GM19035 (cell line): ENCODE measurements around the gene DIDO1.
A peak's percentile ranks its signal among the peaks of the same experiment; 100 is the strongest.
"Not testable (repeated sequence)": the region's sequence is repeated elsewhere in the genome, so short reads cannot be mapped to it uniquely, and the experiment has no call there.

Experiments
- ATAC-seq: cut with Tn5 transposase; IDR thresholded peaks from one replicate; pipeline ENCODE4 v1.9.1; 2021; ENCODE audit not compliant: unreplicated experiment

Gene DIDO1

GRCh38 chr20:62929051-62929538 lies 2.8 kb upstream of the DIDO1 start:
- ATAC-seq: no peak

- ATAC-seq: no peak
Observed at GRCh38 chr20:62928246-62928939, 2.1 kb upstream of the DIDO1 start.

DNA sequence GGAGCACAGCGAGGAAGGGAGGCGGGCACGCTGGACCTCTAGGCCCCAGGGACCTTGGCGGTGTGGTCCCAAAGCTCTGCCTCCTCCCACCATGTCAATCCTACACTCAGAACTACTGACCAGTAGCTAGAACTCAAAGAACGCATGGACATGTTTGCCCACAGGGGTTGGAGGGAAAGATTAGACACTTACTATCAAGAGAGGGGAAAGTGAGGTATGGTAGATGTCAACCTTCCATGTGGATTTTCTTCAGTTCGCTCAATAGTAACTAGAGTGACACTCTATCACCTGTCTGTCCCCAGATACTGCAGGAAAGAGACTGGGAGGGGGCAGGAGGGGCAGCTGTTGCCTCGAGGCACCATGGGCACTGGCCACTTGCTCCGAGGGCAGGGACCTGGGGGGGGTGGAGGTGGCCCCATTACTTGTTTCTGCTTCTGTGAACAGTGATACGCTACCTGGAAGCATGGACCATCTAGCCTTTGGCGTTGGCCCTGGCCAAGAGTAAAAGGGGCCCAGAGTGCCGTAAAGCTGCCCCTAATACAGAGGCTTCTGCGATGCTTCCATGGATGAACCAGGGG lies 912 bp upstream of the DIDO1 start:
- no peak for ATAC-seq

DNA sequence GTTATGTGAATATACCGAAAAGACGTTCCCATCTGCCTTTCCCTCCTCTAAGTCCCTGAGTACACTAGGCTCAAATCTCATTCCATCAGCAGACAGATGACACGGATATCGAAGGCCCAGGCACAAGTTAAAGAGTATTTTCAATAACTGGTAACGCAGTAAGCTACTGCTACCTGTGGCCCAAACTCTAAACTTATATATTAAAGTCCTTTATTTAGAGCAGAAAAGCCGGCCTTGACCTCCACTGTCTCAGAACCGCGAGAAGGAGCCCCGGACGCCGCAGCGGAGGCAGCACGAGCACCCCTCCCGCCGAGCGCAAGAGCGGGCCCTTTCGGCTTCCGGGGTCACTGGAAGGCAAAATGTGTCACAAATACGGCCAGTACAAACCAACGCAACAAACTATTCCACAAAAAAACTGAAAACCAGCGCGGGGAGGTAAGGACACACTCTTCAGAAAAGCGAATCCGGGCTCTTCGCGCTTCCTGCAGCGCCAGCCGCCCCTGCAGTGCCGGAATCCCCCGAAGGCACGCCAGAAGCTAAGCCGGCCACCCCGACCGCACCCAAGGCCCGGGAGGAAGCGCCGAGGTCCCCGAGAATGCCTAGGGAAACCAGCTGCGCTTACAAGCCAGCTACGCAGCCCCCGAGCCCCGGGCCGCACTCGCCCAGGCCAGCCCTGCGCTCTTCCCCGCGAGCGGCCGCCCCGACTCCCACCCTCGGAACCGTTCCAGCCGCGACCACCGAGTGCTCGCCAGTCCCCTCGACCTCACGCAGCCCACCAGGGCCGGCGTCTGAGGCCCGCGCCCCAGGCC lies 681 bp downstream of the DIDO1 start:
- peak; percentile 22 for ATAC-seq

DNA sequence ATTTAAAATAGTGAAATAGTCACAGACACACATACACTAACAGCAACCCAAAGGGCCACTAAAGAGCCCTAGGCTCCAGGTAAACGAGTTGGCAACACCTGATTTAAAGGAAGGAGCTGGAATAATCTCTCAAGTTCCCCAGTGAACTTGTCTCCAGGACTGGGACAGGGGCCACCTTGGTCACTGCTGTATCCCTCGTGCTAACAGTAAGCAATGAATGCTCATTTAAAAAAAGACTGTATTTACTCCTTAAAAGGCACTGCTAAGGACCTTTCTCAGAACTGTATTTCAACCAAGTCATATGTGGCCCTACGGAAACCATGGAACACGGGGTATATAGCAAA lies 1.3 kb downstream of the DIDO1 start:
- ATAC-seq: no peak

- no peak for ATAC-seq
Observed at GRCh38 chr20:62924442-62925075, 1.7 kb downstream of the DIDO1 start.

DNA sequence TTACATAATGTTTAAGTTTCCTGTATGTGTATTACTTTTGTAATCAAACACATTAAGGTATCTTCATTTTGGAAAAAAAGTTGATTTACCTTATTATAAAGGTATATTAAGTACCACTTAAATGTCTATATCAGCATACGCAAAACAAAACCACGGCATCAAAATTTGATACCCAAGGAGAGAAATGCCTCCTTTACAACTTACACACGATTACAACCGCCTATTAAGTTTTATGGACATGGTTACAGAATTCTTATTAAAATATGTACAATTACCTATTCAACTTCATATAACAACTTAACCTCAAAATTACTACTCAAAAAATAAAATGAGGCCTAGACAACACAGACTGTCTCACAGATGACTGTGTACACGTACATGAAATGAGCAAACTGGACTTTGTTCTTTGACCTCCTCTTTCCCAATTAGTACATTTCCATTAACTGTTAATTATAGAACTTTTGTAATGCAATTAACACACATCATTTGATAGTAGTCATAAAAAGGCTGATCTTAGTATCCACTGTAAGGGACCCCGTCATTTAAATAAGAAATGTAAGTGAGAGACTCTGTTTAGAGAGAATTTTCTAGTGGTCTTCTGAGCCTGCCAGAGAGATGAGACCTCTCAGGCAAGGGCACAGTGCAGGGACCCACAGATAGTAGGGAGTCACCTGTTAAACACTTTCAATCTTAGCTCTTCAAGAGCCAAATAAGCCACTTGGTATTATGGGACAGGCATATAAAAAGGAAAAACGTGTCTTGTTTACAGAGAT lies 2.5 kb downstream of the DIDO1 start:
- no peak for ATAC-seq

DNA sequence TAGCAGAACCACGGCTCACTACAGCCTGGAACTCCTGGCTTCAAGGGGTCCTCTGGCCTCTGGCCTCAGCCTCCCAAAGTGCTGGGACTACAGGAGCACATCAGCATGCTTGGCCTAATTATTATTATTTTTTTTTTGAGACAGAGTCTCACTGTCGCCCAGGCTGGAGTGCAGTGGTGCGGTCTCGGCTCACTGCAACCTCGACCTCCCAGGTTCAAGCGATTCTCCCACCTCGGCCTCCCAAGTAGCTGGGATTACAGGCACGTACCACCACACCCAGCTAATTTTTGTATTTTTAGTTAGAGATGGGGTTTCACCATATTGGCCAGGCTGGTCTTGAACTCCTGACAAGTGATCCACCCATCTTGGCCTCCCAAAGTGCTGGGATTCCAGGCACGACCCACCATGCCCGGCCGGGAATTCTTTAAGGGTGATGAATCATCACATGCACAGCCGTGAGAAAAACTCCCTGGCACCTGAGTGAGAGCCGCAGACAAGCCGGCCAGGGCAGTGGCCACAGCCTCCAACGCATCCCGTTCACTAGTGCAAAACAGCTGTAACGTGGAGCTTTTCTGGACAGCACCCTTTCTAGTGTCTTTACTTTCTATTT lies 3.1 kb downstream of the DIDO1 start:
- ATAC-seq: not testable (repeated sequence)

DNA sequence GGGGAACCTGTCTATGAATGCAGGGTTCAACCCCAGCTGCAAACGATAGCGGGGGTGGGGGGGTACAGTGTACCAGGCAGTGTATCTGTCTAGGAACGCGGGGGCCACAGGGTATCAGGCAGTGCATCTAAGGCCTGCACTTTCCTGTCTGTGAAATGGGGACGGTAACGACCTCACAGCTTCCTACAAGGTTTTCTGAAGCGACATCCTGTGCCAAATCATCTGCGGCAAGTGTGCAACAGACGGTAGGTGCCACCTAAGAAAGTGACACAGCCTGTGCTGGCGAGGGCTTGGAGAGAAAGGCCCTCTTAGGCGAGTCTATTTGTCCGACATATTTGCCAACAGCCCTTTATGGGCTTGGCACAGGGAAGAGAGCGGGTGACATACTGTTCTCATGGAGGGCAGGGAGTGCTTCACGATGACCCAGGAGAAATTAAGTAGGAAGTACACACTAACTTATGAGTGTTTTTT lies 3.8 kb downstream of the DIDO1 start:
- ATAC-seq: no peak

- no peak for ATAC-seq
Observed at GRCh38 chr20:62921119-62921687, 5.1 kb downstream of the DIDO1 start.

- no peak for ATAC-seq
Observed at GRCh38 chr20:62920039-62920645, 6.2 kb downstream of the DIDO1 start.

- no peak for ATAC-seq
Observed at GRCh38 chr20:62918831-62919230, 7.5 kb downstream of the DIDO1 start.

DNA sequence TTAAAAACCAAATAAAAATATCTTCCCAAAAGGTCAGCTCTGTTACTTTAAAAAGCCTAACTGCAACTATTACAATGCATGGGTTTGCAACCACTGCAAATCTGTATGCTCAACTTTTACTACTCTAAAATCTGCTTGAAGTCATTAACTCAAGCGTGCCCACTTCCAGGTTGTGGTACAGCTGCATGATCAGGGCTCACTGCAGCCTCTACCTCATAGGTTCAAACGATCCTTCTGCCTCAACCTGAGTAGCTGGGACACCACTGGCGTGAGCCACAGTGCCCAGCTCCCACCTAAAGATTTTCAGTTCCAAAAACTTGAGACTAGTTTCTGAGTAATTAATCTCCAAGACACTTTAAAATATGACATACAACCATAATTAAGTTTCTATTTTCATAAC lies 8.2 kb downstream of the DIDO1 start:
- no peak for ATAC-seq

DNA sequence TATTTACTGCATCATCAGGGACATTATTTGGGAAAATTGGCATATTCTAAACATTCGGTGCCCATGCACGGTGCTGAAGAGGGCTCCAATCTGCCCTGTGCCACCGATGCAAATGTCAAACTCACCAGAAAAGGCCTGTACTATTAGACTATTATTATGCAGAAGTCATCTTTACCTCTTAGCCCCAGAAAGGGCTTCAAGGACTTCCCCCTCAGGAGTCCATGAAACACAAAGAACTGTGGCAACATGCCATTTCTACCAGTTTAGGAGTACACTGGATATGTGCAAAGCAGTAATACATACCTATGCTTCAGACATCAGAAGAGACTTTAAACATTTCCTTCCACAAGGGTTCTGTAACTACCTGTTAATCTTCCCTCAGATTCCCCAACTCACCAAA lies 8.6 kb downstream of the DIDO1 start:
- ATAC-seq: no peak

DNA sequence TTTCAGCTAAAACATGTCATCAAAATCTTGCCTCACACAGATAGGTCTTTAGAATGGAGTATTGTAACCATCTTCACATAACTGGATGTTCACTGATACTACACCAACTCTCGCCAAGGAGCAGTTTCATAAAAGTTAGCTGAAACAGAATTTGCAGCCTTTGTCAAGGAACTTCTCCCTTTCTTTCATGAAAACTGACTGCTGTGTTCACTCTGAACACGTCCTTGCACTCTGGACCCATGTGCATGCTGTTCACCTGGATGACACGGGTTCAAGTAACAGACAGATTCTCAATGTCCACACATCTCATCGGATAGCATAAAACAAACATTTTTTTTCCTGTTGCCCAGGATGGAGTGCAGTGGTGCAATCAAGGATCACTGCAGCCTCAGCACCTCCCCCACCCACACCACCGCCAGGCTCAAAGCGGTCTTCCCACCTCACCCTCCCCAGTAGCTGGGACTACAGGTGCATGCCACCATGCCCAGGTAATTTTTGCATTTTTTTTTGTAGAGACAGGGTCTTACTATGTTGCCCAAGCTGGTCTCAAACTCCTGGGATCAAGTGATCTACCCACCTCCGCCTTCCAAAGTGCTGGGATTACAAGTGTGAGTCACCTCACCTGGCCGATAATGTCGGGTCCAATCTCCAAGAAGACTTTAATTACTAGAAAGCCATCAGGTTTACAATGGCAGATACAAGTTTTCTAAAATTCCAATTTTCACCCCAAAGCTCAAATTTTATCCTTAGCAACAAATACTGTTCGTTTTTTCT lies 9.4 kb downstream of the DIDO1 start:
- no peak for ATAC-seq

GRCh38 chr20:62914970-62915457 lies 11.3 kb downstream of the DIDO1 start:
- ATAC-seq: no peak

DNA sequence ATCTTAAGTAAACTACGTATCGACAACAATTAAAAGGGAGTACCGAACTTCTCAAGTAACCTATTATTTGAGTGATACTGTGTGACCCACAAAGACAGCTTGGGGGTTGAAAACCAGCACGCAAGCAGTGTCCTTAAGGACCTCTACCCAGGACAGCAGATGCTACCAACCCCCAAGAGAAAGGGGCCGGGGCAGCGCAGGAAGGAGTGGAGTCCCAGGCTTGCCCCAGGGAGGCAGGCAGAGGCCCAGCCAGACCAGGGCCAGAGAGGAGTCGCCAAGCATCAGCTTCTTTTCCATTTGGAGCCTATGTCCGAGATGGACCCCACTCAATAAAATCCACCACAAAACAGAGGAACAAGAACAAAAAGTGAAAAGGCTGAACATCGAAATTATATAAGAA lies 11.9 kb downstream of the DIDO1 start:
- no peak for ATAC-seq

DNA sequence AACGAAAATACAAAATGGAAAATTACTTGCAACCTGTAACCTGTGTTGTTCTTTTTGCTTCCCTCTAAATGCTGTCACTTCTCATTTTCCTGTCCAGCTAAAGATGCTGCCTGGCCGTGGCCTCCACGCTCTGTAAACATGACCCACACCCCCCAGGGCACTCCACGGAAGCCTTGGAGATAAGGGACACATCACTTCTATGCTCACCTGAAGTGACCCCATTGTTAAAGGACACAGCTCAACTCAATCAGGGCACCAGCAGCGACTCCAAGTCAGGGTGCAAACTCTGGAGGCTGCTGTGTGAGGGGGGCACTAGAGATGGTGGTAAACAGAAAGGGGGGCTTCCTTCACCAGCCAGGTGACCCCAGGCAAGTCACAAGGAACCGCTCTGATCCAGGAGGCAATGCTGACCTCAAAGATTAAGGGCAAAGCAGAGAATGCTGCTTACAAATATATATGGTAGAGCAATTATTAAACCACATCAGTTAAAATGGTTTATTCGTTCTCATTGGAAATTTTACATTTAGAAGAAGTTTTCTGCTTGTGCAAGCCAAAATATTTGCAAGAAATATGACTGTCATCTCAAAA lies 13.2 kb downstream of the DIDO1 start:
- no peak for ATAC-seq
